ENCODE data around the gene USP47.

Gene USP47

DNA sequence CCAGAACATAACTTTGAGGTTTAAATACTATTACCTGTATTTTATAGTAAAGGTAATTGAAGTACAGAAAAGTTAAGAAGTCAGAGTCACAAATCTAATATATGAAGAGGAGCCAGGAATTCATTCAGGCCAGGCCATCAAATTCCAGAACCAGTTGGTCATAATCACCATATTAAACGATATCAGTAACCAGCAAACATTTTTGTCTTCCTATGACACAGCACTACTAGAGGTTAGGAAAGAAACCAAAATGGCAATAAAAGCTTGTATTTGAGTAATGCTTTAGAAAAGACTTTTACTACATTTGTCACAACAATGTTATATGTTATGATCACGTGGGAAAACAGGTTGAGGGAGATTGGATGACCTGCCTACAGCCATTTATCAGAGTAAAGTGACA, 104.4 kb downstream of the USP47 start:
- DNase-seq = no peak

DNA sequence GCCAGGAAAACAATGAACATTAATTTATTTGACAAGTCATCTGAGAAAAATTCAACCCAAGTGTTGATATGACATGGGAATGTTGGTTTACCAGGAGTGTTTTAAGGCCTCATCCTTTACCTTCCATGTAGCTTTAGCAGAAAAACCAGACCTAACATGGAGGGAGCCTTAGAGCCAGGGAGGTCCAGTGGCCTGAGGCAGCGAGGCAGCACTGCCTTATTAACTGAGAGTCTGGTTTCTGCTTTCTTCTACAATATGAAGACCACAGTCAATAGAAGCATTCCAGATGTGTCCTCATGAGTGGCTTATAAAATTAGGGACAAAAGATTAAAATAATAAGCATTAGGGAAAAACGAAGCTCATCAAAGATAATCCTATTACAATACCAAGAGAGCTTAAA, 105.1 kb downstream of the USP47 start:
- no peak for DNase-seq

DNA sequence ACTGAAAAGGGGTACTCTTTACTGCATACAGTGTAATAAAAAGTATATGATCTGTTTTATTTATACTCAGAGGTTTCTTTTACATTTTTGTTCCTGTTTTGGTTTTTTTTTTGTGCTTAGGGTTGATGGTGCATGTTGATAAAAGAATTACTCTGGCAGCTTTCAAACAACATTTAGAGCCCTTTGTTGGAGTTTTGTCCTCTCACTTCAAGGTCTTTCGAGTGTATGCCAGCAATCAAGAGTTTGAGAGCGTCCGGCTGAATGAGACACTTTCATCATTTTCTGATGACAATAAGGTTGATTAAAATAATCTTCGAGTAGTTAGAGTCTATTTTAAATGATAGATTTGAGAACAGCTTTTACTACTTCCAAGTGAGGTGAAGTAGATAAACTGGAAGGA, 106.1 kb downstream of the USP47 start:
- no peak for DNase-seq

DNA sequence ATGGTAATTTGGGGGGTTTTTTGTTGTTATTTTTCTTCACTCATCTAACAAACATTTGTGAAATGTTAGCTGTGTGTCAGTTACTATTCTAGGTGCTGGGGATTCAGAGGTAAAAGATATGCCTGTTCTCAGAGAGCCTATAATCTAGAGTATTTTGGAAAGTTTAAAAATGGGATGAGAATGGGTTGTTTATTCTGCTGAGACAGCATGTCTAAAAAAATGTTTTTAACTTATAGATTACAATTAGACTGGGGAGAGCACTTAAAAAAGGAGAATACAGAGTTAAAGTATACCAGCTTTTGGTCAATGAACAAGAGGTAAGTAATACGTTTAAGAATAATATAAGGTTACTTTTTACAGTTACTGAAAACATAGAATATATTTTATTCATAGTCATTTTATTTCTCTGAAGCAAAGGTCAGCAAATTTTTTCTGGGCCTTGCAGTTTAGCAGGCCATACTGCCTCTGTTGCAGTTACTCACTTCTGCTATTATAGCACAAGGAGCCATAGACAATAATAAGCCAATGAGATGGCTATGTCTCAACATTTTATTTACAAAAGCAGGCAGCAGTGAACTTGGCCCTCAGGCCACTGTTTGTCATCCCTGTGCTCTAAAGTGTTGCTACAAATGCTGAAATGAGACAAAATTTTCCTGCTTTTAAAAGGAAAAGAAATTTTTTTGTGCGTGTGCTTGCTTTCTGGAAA, 106.6 kb downstream of the USP47 start:
- DNase-seq = no peak

- DNase-seq = no peak
Observed at GRCh38 chr11:11949482-11949881, 107.7 kb downstream of the USP47 start.

- DNase-seq = no peak
Observed at GRCh38 chr11:11952036-11952435, 110.3 kb downstream of the USP47 start.

DNA sequence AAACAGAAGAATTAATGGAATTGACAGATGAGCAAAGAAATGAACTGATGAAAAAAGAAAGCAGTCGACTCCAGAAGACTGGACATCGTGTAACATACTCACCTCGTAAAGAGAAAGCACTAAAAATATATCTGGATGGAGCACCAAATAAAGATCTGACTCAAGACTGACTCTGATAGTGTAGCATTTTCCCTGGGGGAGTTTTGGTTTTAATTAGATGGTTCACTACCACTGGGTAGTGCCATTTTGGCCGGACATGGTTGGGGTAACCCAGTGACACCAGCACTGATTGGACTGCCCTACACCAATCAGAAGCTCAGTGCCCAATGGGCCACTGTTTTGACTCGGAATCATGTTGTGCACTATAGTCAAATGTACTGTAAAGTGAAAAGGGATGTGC, 114.2 kb downstream of the USP47 start:
- no peak for DNase-seq

DNA sequence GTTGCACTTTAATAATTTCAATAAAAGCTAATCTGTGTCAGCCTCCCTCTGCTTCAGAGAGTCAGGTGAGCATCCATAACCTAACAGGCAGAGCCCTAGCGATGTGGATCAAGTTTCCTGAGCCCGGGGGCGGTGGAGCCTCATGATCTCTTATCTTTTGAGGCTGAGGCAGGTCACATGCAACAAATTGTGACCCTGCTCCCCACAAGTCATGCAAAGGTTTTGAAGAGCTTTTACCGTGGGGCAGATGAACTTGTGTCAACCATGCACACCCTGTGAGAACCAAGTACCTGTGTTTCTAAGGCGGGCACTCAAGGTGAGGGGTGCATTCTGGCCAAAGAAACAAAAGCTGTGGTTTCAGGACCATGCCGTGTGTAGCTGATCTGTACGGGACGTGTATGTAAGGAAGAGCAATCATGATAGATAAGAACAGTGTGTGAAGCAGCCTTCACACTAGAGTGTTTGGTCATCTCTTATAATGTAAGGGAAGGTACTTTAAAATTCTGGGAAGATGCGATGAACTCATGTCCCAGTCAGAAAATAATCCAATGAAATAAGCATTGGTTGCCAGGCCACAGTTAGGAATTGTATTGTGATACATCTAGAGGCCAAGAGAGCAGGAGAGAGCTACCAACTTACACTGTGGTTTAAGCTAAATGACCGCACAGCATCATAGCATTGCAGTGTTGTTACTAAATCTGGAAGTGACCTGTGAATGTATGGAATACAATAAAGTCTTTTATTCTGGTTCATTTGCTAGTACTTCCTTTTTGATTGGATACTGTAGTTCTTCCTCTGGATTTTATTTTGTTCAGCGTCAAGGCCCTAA, 116.8 kb downstream of the USP47 start:
- no peak for DNase-seq

DNA sequence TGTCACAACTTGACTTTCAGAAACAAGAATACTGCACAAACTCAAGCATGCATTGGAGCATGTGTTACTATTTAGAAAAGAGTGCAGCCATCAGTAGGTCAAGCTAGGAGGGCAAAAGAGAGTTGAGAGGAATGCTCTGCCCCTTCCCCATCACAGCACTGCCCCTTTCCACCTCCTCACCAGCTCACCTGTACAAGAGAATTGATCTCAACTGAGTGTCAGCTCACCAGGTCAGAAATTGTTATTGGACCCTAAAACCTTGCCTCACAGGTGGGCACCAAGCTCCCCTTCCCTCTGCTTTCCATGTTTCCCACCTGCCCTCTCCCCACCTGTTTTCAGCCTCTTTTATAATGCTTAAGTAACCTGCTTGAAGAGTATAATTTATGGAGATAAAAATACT, 117.8 kb downstream of the USP47 start:
- no peak for DNase-seq

DNA sequence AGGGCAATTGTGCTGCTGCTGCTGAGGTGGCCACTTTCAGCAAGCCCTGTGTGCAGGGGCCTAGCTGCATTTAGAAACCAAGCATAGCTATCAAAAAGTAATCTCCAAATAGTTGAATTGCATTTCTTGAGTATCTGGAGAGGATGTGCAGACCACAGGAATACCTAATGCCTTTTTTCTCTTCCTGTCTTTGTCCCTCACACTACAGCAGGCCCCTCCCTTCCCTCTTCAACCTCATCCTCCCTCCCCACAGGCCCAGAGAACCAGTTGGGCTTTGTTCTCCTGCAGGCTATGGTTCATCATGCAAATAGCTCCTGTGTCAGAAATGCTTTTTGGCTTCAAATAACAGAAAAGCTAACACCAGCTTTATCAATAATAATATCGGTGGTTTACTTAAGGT, 118.9 kb downstream of the USP47 start:
- peak; percentile 50 for DNase-seq

GRCh38 chr11:11961399-11962028, 119.7 kb downstream of the USP47 start:
- DNase-seq = no peak

- no peak for DNase-seq
Observed at GRCh38 chr11:11963067-11963466, 121.3 kb downstream of the USP47 start.

DNA sequence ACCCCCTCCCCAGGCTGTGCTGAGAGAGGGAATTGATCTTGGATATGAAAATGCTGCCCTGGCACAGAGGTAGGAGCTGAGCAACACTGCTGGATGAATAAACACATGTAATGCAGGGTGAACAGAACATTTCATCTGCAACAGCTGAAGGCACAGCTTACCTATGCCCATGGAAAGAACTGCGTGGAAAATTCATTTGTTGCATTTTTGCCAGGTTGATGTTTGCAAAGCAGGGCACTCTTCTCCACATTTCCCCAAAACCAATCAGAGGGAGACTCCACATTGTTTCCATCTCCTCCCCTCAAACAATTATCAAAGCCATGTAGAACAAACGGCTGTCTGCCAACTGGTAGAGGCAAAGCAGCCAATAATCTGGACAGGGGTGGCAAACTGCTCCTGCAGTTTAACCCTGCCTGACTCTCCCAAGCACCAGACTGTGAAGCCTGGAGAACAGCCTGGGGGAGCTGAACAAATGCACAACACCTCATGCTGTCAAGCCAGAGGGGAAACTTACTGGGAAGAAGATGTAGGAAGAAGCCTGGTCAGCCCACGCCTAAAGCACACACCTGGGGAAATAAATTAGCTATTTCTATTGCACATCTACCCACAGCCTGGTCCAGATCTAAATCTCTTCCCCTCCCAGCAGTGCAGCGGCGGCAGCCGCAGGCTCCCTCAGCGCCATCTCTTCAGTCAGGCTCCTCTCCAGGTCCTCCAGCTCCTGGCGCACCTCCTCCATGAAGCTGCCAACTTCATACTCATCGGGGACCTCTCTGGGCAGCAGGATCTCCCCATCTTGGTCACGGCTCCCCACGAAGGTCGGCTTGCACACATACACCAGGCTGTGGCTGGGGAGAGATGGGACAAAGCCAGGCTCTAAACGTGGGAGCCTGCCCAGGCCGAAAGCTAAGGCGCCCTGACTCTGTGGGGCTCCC, 122.3 kb downstream of the USP47 start:
- DNase-seq = no peak

DNA sequence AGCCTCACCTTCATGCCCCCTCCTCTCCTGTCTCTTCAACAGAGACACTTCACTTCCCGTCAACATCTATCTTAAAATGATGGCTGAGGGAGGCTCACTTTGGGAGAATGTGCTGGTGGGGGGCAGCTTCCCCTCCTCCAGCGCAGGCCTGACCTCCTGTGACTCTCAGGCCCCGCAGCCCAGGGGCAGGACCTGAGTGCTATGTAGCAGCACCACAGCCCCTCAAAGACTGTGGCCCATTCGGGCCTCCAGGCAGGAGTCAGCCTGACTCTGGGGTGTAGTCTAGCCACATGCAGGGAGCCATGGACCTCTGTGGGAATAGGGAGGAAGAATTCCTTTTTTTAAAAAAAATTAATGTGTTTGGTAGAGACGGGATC, 123.0 kb downstream of the USP47 start:
- DNase-seq = no peak

DNA sequence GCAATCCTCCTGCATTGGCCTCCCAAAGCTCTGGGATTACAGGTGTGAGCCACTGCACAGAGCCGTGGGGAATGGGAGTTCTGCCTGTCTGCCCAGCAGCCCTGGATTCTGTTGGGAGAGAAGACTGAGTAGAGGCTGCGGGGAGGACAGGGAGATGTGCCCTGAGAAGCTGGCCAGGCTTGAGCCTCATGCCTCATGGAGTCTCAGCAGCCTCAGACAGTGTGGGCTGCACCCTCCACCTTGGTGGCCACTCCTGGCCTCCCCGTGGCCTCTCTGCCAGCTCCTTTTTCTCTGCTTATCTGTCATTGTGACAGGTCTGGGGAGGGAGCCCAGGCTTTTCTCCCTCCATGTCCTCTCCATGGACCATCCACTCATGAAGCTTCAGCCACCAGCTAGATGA, 123.4 kb downstream of the USP47 start:
- no peak for DNase-seq

- no peak for DNase-seq
Observed at GRCh38 chr11:11965656-11966353, 124.0 kb downstream of the USP47 start.

GRCh38 chr11:11966354-11966741, 124.6 kb downstream of the USP47 start:
- no peak for DNase-seq

DNA sequence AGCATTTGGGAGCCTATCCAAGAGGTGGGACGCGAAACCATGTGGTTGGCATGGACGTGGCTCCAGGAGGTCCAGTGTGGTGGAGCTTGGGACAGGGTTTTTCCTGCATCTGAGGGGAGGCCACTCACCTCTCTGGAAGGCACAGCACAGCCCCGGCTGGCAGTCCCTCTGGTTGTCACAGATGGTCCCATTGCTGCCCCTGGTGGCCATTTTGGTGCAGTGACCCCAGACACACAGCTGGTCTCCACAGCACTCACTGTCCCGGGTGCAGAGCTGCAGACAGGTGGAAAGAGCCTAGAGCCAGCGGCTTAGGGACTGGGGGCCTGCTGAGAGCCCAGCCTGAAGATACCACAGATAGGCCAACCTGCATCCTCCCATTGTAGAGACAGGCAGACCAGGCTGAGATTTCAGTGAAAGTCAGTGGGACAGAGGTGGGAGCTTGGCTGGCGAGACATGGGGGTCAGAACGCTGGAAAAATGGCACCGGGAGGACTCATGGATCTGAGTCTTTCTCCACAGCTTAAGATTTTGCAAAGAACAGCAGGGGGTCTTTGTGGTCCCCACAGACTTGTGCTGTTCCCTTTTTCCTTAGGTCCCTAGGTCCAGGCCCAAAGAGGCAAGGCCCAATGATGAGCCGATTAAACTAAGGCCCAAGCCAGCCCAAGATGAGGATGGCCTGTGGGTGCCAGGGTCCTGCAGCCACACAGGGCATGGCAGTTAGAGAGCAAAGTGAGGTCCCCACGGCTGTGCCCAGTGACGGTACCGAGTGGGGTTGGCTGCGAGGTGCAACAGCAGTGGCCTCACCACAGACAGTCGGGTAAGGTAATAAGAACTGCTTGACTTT, 125.3 kb downstream of the USP47 start:
- DNase-seq = peak; percentile 44

GRCh38 chr11:11967669-11968510, 126.1 kb downstream of the USP47 start:
- no peak for DNase-seq

All from central memory CD4-positive, alpha-beta T cell (primary cell).